SK-N-SH (cell line): ENCODE data around the gene LPAR1. TPM values are rescaled to one million over a fixed set of nuclear protein-coding genes. Genes with fewer than 3 reads are reported as not detected.

Experiments used
- CTCF ChIA-PET: fragments of 300-600, 350-600 bp; formaldehyde crosslinking; extraction: SDS; loops from one replicate; lab custom pipeline; 2021; lab: Yijun Ruan, JAX
- POLR2A ChIA-PET: fragments of 350-600 bp; sonication (Branson Sonifier 250); formaldehyde crosslinking; extraction: SDS; loops from one replicate; lab custom pipeline; 2020; ENCODE audit warnings: antibody characterized with exemption, inconsistent platforms; lab: Yijun Ruan, JAX
- DNase-seq: peaks from one replicate; pipeline ENCODE4 v3.0.0; 2012
- H2AFZ ChIP-seq: fragments of 200-600 bp; sonication (generic); 2 replicates; pipeline ENCODE4 v1.8.1; 2016; ENCODE audit warnings: antibody characterized with exemption, mild to moderate bottlenecking, low read depth
- H3F3A ChIP-seq: fragments of 200-600 bp; sonication (generic); replicated peaks from 2 replicates; pipeline ENCODE3; 2016; ENCODE audit warnings: antibody characterized with exemption, mild to moderate bottlenecking; ENCODE audit not compliant: insufficient read depth
- H3K27ac ChIP-seq, 2 experiments: fragments of 200-500 bp in 1 of 2; fragments of 200-600 bp in 1 of 2; sonication (Bioruptor generic) in 1 of 2; sonication (generic), shearing (Covaris generic) in 1 of 2; 2 replicates each; pipeline versions ENCODE4 v1.5.1 to v1.6.1; 2014 to 2016; ENCODE audit warnings: low read depth in 2 of 2, inconsistent platforms in 1 of 2, low read length in 1 of 2, mild to moderate bottlenecking in 1 of 2, mixed read lengths in 1 of 2
- H3K27me3 ChIP-seq: fragments of 200-600 bp; sonication (generic), shearing (Covaris generic); 2 replicates; pipeline ENCODE4 v1.6.1; 2016; ENCODE audit warnings: mixed run types; ENCODE audit not compliant: insufficient read depth
- H3K36me3 ChIP-seq, 2 experiments: fragments of 200-500 bp in 1 of 2; fragments of 200-600 bp in 1 of 2; sonication (Bioruptor generic) in 1 of 2; sonication (generic) in 1 of 2; replicated peaks in 1 of 2; 2 replicates each; pipeline versions ENCODE3 to v1.5.1; 2014 to 2016; ENCODE audit warnings: low read length in 1 of 2, mild to moderate bottlenecking in 1 of 2; ENCODE audit not compliant: insufficient read depth in 2 of 2, control insufficient read depth in 1 of 2
- H3K4me1 ChIP-seq, 2 experiments: fragments of 200-500 bp in 1 of 2; fragments of 200-600 bp in 1 of 2; sonication (Bioruptor generic) in 1 of 2; sonication (generic), shearing (Covaris generic) in 1 of 2; 2 replicates each; pipeline versions ENCODE4 v1.5.1 to v1.6.1; 2014 to 2016; ENCODE audit warnings: low read depth in 1 of 2, low read length in 1 of 2, mixed run types in 1 of 2; ENCODE audit not compliant: insufficient read depth in 2 of 2, control insufficient read depth in 1 of 2
- H3K4me2 ChIP-seq: fragments of 200-600 bp; sonication (generic), shearing (Covaris generic); 2 replicates; pipeline ENCODE4 v1.6.1; 2017; ENCODE audit warnings: mixed run types
- H3K4me3 ChIP-seq, 2 experiments: fragments of 200-500 bp in 1 of 2; fragments of 200-600 bp in 1 of 2; sonication (Bioruptor generic) in 1 of 2; sonication (generic), shearing (Covaris generic) in 1 of 2; 2 replicates each; pipeline versions ENCODE4 v1.5.1 to v1.8.1; 2014 to 2016; ENCODE audit warnings: low read depth in 2 of 2, inconsistent platforms in 1 of 2, low read length in 1 of 2, mild to moderate bottlenecking in 1 of 2, mixed read lengths in 1 of 2, moderate library complexity in 1 of 2
- H3K79me2 ChIP-seq: fragments of 200-600 bp; sonication (generic); 2 replicates; pipeline ENCODE4 v1.8.1; 2017; ENCODE audit warnings: mild to moderate bottlenecking; ENCODE audit not compliant: insufficient read depth
- H3K9ac ChIP-seq: fragments of 200-600 bp; sonication (generic); 2 replicates; pipeline ENCODE4 v1.6.1; 2017; ENCODE audit warnings: mixed run types
- H3K9me2 ChIP-seq: fragments of 200-600 bp; sonication (generic); 2 replicates; pipeline ENCODE4 v1.6.1; 2017; ENCODE audit warnings: mixed run types
- H3K9me3 ChIP-seq: fragments of 200-600 bp; sonication (generic); 2 replicates; pipeline ENCODE4 v1.6.1; 2017; ENCODE audit warnings: mixed run types, mild to moderate bottlenecking, moderate library complexity
- H4K20me1 ChIP-seq: fragments of 200-600 bp; sonication (generic); 2 replicates; pipeline ENCODE4 v1.6.1; 2017; ENCODE audit warnings: mild to moderate bottlenecking, mixed run types; ENCODE audit not compliant: insufficient read depth
- EZH2phosphoT487 ChIP-seq: fragments of 200-600 bp; sonication (generic); IDR thresholded peaks from 2 replicates; pipeline ENCODE4 v1.6.1; 2017; ENCODE audit warnings: low read depth, mixed run types, mild to moderate bottlenecking, antibody characterized with exemption, moderate library complexity, borderline replicate concordance
- FOXJ3 ChIP-seq: sonication (generic); formaldehyde crosslinking; IDR thresholded peaks from 2 replicates; pipeline ENCODE4 v1.5.1; 2020; ENCODE audit warnings: mild to moderate bottlenecking, missing genetic modification reagents
- IRF3 ChIP-seq: fragments of 150-350 bp; IDR thresholded peaks from 2 replicates; pipeline ENCODE4 v1.6.1; 2016; ENCODE audit warnings: mild to moderate bottlenecking, low read depth, low read length
- JUND ChIP-seq: IDR thresholded peaks from 2 replicates; pipeline ENCODE4 v1.4.0; 2012
- MAX ChIP-seq: IDR thresholded peaks from 2 replicates; pipeline ENCODE4 v1.4.0; 2012; ENCODE audit warnings: low read depth
- MXI1 ChIP-seq: IDR thresholded peaks from 2 replicates; pipeline ENCODE4 v1.6.1; 2012; ENCODE audit warnings: mild to moderate bottlenecking, low read depth, low read length, improper control_type of control experiment
- NFIC ChIP-seq: IDR thresholded peaks from 2 replicates; pipeline ENCODE4 v1.4.0; 2012; ENCODE audit warnings: borderline replicate concordance
- RCOR1 ChIP-seq: fragments of 150-350 bp; IDR thresholded peaks from 2 replicates; pipeline ENCODE4 v1.6.1; 2017; ENCODE audit warnings: antibody characterized with exemption, low read length
- REST ChIP-seq: IDR thresholded peaks from 2 replicates; pipeline ENCODE4 v1.6.1; 2012; ENCODE audit warnings: mild to moderate bottlenecking, low read depth, low read length, moderate library complexity
- SIN3A ChIP-seq: IDR thresholded peaks from 2 replicates; pipeline ENCODE4 v1.6.1; 2012; ENCODE audit warnings: low read depth, mild to moderate bottlenecking, low read length, moderate library complexity, borderline replicate concordance
- TCF12 ChIP-seq: IDR thresholded peaks from 2 replicates; pipeline ENCODE4 v1.4.0; 2012
- USF1 ChIP-seq: IDR thresholded peaks from 2 replicates; pipeline ENCODE4 v1.4.0; 2012; ENCODE audit warnings: low read depth, borderline replicate concordance
- YY1 ChIP-seq: IDR thresholded peaks from 2 replicates; pipeline ENCODE4 v1.4.0; 2012; ENCODE audit warnings: low read depth, mild to moderate bottlenecking
- WGBS: methylation state at CpG from one replicate; pipeline ENCODE4 v1.1.6; 2017; ENCODE audit warnings: low lambda C conversion rate; 5-methylcytosine and 5-hydroxymethylcytosine counted together
- polyA plus RNA-seq, 3 experiments: library from polyadenylated mRNA; depleted of rRNA; stranded (reverse); fragments of >200 nt; gene quantifications; 2 replicates each; pipeline ENCODE4 v1.2.3, GENCODE V29; 2012

Gene LPAR1
- polyA plus RNA-seq, 1 of the 3 experiments (the other 2 are of a cell fraction) = 9.4 TPM

- ChIA-PET CTCF (no interaction called here), POLR2A (no interaction called here)
- H3K9ac ChIP-seq = no peak overlapping the region
- WGBS = 100% methylated on average over 1 of the region's 1 CpG
- H3K9me2 ChIP-seq = no peaks in the 10 kb centered on the region
- no peaks in the 10 kb centered on the region for H3K27me3 ChIP-seq
- no peak overlapping the region for H3K27ac ChIP-seq
- H2AFZ ChIP-seq = no peak overlapping the region
- H3K36me3 ChIP-seq = no peaks in the 10 kb centered on the region
- H4K20me1 ChIP-seq = no peaks in the 10 kb centered on the region
- no peak overlapping the region for H3K4me3 ChIP-seq
- no peaks in the 10 kb centered on the region for H3F3A ChIP-seq
- H3K4me2 ChIP-seq = no peak overlapping the region
- TF ChIP-seq MAX (no peak), NFIC (no peak), FOXJ3 (no peak), EZH2phosphoT487 (no peak), USF1 (no peak), YY1 (no peak), IRF3 (no peak), SIN3A (no peak), TCF12 (no peak), MXI1 (no peak), JUND (no peak), RCOR1 (no peak), REST (no peak)
- TF ChIP-seq, all 33 proteins: peak for 0
- no peak for DNase-seq
- H3K9me3 ChIP-seq = no peaks in the 10 kb centered on the region
- no peaks in the 10 kb centered on the region; the same call in 1 of the 2 replicates for H3K79me2 ChIP-seq
- peaks cover 0 to 8% of the 10 kb centered on the region in 2 experiments; a peak in 2 of 4 replicates for H3K4me1 ChIP-seq
These were observed 24.6 kb downstream of the LPAR1 start for GRCh38 chr9:111013707-111014106.
